Fibroblast of lung (primary cell): Measurements from ENCODE around the gene SLIT3.

Source experiments
- EZH2 ChIP-seq: IDR thresholded peaks from 2 replicates; pipeline ENCODE4 v1.5.1; 2012; ENCODE audit warnings: low read length, control low read depth, mild to moderate bottlenecking; ENCODE audit errors: missing control alignments
- TF ChIP-seq, protein P1 (sequence below), 2 donors: IDR thresholded peaks in 1 of 2; conservative IDR thresholded peaks in 1 of 2; 1 replicate in 1 of 2; 2 replicates in 1 of 2; pipeline ENCODE4 v1.5.1; 2011 to 2012; ENCODE audit warnings: low read length in 2 of 2, control low read depth in 1 of 2, inconsistent platforms in 1 of 2, low read depth in 1 of 2, mild to moderate bottlenecking in 1 of 2

DNA sequence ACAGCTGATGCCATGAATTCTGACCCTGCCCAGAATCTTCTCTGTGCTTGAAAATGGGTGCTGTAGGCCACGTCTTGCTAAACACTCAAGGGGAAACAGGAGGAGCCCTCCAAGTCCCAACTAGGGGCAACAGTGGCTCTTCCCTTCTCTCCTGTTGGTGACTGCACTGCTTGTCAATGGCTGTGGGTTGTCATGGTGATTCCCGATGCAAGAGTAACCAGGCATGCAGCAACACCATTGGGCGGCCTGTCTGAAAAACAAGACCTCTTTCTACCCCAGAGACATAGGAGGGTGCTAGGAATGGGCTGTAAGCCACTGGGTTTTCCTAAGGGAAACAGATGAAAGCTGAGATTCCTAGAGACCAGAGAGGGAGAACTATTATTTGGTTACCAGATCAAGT, 520.1 kb downstream of the SLIT3 start:
- TF ChIP-seq, protein P1, sequence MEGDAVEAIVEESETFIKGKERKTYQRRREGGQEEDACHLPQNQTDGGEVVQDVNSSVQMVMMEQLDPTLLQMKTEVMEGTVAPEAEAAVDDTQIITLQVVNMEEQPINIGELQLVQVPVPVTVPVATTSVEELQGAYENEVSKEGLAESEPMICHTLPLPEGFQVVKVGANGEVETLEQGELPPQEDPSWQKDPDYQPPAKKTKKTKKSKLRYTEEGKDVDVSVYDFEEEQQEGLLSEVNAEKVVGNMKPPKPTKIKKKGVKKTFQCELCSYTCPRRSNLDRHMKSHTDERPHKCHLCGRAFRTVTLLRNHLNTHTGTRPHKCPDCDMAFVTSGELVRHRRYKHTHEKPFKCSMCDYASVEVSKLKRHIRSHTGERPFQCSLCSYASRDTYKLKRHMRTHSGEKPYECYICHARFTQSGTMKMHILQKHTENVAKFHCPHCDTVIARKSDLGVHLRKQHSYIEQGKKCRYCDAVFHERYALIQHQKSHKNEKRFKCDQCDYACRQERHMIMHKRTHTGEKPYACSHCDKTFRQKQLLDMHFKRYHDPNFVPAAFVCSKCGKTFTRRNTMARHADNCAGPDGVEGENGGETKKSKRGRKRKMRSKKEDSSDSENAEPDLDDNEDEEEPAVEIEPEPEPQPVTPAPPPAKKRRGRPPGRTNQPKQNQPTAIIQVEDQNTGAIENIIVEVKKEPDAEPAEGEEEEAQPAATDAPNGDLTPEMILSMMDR (conservative IDR thresholded peaks at IDR 0.05 in 1 of 2, IDR thresholded peaks at IDR 0.05 in 1 of 2; ENCODE audit: low read depth in 1 of 2, low read length in 2 of 2): no peak
- TF ChIP-seq EZH2: no peak
